Measurements from ENCODE around the gene SAP25.

Gene SAP25

GRCh38 chr7:100595188-100595587 is 21.5 kb upstream of the SAP25 start:
- no peaks in the 10 kb centered on the region for H3K9me3 ChIP-seq (ENCODE audit: control insufficient read depth in 2 of 2, low read length in 2 of 2)
- no peaks in the 10 kb centered on the region for H3K36me3 ChIP-seq (ENCODE audit: control insufficient read depth in 2 of 2, insufficient read depth in 2 of 2, low read length in 2 of 2)
- H3K4me1 ChIP-seq (ENCODE audit: control insufficient read depth in 2 of 2, insufficient read depth in 2 of 2, low read length in 2 of 2) = no peaks in the 10 kb centered on the region
- no peaks in the 10 kb centered on the region for H3K27me3 ChIP-seq (ENCODE audit: control insufficient read depth in 2 of 2, insufficient read depth in 2 of 2, low read length in 2 of 2)
- no peak overlapping the region for H3K4me3 ChIP-seq (ENCODE audit: low read length in 2 of 2)
- H3K27ac ChIP-seq (ENCODE audit: low read depth in 2 of 2, low read length in 2 of 2) = no peak overlapping the region
- no peak overlapping the region for H3K9ac ChIP-seq (ENCODE audit: low read depth in 1 of 2, low read length in 2 of 2)

GRCh38 chr7:100591596-100591995 is 17.9 kb upstream of the SAP25 start:
- H3K4me1 ChIP-seq (ENCODE audit: control insufficient read depth in 2 of 2, insufficient read depth in 2 of 2, low read length in 2 of 2) = peaks cover 0 to 4% of the 10 kb centered on the region in 2 donors
- no peak overlapping the region for H3K9ac ChIP-seq (ENCODE audit: low read depth in 1 of 2, low read length in 2 of 2)
- H3K27me3 ChIP-seq (ENCODE audit: control insufficient read depth in 2 of 2, insufficient read depth in 2 of 2, low read length in 2 of 2) = no peaks in the 10 kb centered on the region
- no peaks in the 10 kb centered on the region for H3K36me3 ChIP-seq (ENCODE audit: control insufficient read depth in 2 of 2, insufficient read depth in 2 of 2, low read length in 2 of 2)
- no peaks in the 10 kb centered on the region for H3K9me3 ChIP-seq (ENCODE audit: control insufficient read depth in 2 of 2, low read length in 2 of 2)
- H3K4me3 ChIP-seq (ENCODE audit: low read length in 2 of 2) = no peak overlapping the region
- no peak overlapping the region for H3K27ac ChIP-seq (ENCODE audit: low read depth in 2 of 2, low read length in 2 of 2)

- H3K4me1 ChIP-seq (ENCODE audit: control insufficient read depth in 2 of 2, insufficient read depth in 2 of 2, low read length in 2 of 2) = peaks cover 0 to 5% of the 10 kb centered on the region in 2 donors
- peak overlapping the region in 1 of 2 donors; percentile 38 for H3K27ac ChIP-seq (ENCODE audit: low read depth in 2 of 2, low read length in 2 of 2)
- H3K4me3 ChIP-seq (ENCODE audit: low read length in 2 of 2) = no peak overlapping the region
- no peak overlapping the region for H3K9ac ChIP-seq (ENCODE audit: low read depth in 1 of 2, low read length in 2 of 2)
- no peaks in the 10 kb centered on the region for H3K27me3 ChIP-seq (ENCODE audit: control insufficient read depth in 2 of 2, insufficient read depth in 2 of 2, low read length in 2 of 2)
- H3K36me3 ChIP-seq (ENCODE audit: control insufficient read depth in 2 of 2, insufficient read depth in 2 of 2, low read length in 2 of 2) = no peaks in the 10 kb centered on the region
- no peaks in the 10 kb centered on the region for H3K9me3 ChIP-seq (ENCODE audit: control insufficient read depth in 2 of 2, low read length in 2 of 2)
These were observed 16.5 kb upstream of the SAP25 start for GRCh38 chr7:100590077-100590737.

GRCh38 chr7:100589341-100589947 is 15.7 kb upstream of the SAP25 start:
- Histone ChIP-seq H3K4me3 (ENCODE audit: low read length in 2 of 2) (no peak overlapping the region), H3K9me3 (ENCODE audit: control insufficient read depth in 2 of 2, low read length in 2 of 2) (no peaks in the 10 kb centered on the region), H3K9ac (ENCODE audit: low read depth in 1 of 2, low read length in 2 of 2) (no peak overlapping the region), H3K36me3 (ENCODE audit: control insufficient read depth in 2 of 2, insufficient read depth in 2 of 2, low read length in 2 of 2) (no peaks in the 10 kb centered on the region), H3K4me1 (ENCODE audit: control insufficient read depth in 2 of 2, insufficient read depth in 2 of 2, low read length in 2 of 2) (peaks cover 8 to 13% of the 10 kb centered on the region in 2 donors), H3K27me3 (ENCODE audit: control insufficient read depth in 2 of 2, insufficient read depth in 2 of 2, low read length in 2 of 2) (no peaks in the 10 kb centered on the region), H3K27ac (ENCODE audit: low read depth in 2 of 2, low read length in 2 of 2) (no peak overlapping the region)

GRCh38 chr7:100588438-100588837 is 14.7 kb upstream of the SAP25 start:
- H3K36me3 ChIP-seq (ENCODE audit: control insufficient read depth in 2 of 2, insufficient read depth in 2 of 2, low read length in 2 of 2) = no peaks in the 10 kb centered on the region
- H3K27ac ChIP-seq (ENCODE audit: low read depth in 2 of 2, low read length in 2 of 2) = no peak overlapping the region
- H3K9ac ChIP-seq (ENCODE audit: low read depth in 1 of 2, low read length in 2 of 2) = no peak overlapping the region
- H3K4me3 ChIP-seq (ENCODE audit: low read length in 2 of 2) = no peak overlapping the region
- H3K9me3 ChIP-seq (ENCODE audit: control insufficient read depth in 2 of 2, low read length in 2 of 2) = no peaks in the 10 kb centered on the region
- no peaks in the 10 kb centered on the region for H3K27me3 ChIP-seq (ENCODE audit: control insufficient read depth in 2 of 2, insufficient read depth in 2 of 2, low read length in 2 of 2)
- H3K4me1 ChIP-seq (ENCODE audit: control insufficient read depth in 2 of 2, insufficient read depth in 2 of 2, low read length in 2 of 2) = peaks cover 16 to 18% of the 10 kb centered on the region in 2 donors

GRCh38 chr7:100586266-100587025 is 12.7 kb upstream of the SAP25 start, which contains the start of gene FBXO24:
Gene FBXO24 (plus strand): TSS chr7:100586328. CDS start chr7:100586626, 298 bp downstream.
- Histone ChIP-seq H3K4me3 (ENCODE audit: low read length in 2 of 2) (peak within 1 kb of the TSS; percentile 91 to 97), H3K9me3 (ENCODE audit: control insufficient read depth in 2 of 2, low read length in 2 of 2) (no peaks in the 10 kb centered on the region), H3K27ac (ENCODE audit: low read depth in 2 of 2, low read length in 2 of 2) (peak within 1 kb of the TSS; percentile 99), H3K36me3 (ENCODE audit: control insufficient read depth in 2 of 2, insufficient read depth in 2 of 2, low read length in 2 of 2) (peaks cover 11% of the 10 kb centered on the region in 2 donors), H3K27me3 (ENCODE audit: control insufficient read depth in 2 of 2, insufficient read depth in 2 of 2, low read length in 2 of 2) (no peaks in the 10 kb centered on the region), H3K9ac (ENCODE audit: low read depth in 1 of 2, low read length in 2 of 2) (peak within 1 kb of the TSS; percentile 88 to 96), H3K4me1 (ENCODE audit: control insufficient read depth in 2 of 2, insufficient read depth in 2 of 2, low read length in 2 of 2) (peaks cover 21 to 30% of the 10 kb centered on the region in 2 donors)

GRCh38 chr7:100585511-100586265 is 12.0 kb upstream of the SAP25 start, which contains the start of gene LRCH4:
Gene LRCH4 (minus strand): TSS chr7:100586129. CDS start chr7:100586100, 29 bp downstream.
- Histone ChIP-seq H3K36me3 (ENCODE audit: control insufficient read depth in 2 of 2, insufficient read depth in 2 of 2, low read length in 2 of 2) (peaks cover 17 to 19% of the 10 kb centered on the region in 2 donors), H3K4me1 (ENCODE audit: control insufficient read depth in 2 of 2, insufficient read depth in 2 of 2, low read length in 2 of 2) (peaks cover 21 to 30% of the 10 kb centered on the region in 2 donors), H3K4me3 (ENCODE audit: low read length in 2 of 2) (peak within 1 kb of the TSS; percentile 91 to 97), H3K27me3 (ENCODE audit: control insufficient read depth in 2 of 2, insufficient read depth in 2 of 2, low read length in 2 of 2) (no peaks in the 10 kb centered on the region), H3K9me3 (ENCODE audit: control insufficient read depth in 2 of 2, low read length in 2 of 2) (no peaks in the 10 kb centered on the region), H3K9ac (ENCODE audit: low read depth in 1 of 2, low read length in 2 of 2) (peak within 1 kb of the TSS; percentile 88 to 96), H3K27ac (ENCODE audit: low read depth in 2 of 2, low read length in 2 of 2) (peak within 1 kb of the TSS; percentile 99)

- H3K36me3 ChIP-seq (ENCODE audit: control insufficient read depth in 2 of 2, insufficient read depth in 2 of 2, low read length in 2 of 2) = peaks cover 25% of the 10 kb centered on the region in 2 donors
- H3K9ac ChIP-seq (ENCODE audit: low read depth in 1 of 2, low read length in 2 of 2) = peak overlapping the region; percentile 88 to 96
- H3K27ac ChIP-seq (ENCODE audit: low read depth in 2 of 2, low read length in 2 of 2) = peak overlapping the region; percentile 99
- H3K4me1 ChIP-seq (ENCODE audit: control insufficient read depth in 2 of 2, insufficient read depth in 2 of 2, low read length in 2 of 2) = peaks cover 21 to 30% of the 10 kb centered on the region in 2 donors
- no peaks in the 10 kb centered on the region for H3K9me3 ChIP-seq (ENCODE audit: control insufficient read depth in 2 of 2, low read length in 2 of 2)
- peak overlapping the region; percentile 91 to 97 for H3K4me3 ChIP-seq (ENCODE audit: low read length in 2 of 2)
- no peaks in the 10 kb centered on the region for H3K27me3 ChIP-seq (ENCODE audit: control insufficient read depth in 2 of 2, insufficient read depth in 2 of 2, low read length in 2 of 2)
These were observed 11.2 kb upstream of the SAP25 start for GRCh38 chr7:100584683-100585510.

- Histone ChIP-seq H3K27me3 (ENCODE audit: control insufficient read depth in 2 of 2, insufficient read depth in 2 of 2, low read length in 2 of 2) (no peaks in the 10 kb centered on the region), H3K9me3 (ENCODE audit: control insufficient read depth in 2 of 2, low read length in 2 of 2) (no peaks in the 10 kb centered on the region), H3K36me3 (ENCODE audit: control insufficient read depth in 2 of 2, insufficient read depth in 2 of 2, low read length in 2 of 2) (peaks cover 30% of the 10 kb centered on the region in 2 donors), H3K4me1 (ENCODE audit: control insufficient read depth in 2 of 2, insufficient read depth in 2 of 2, low read length in 2 of 2) (peaks cover 21 to 30% of the 10 kb centered on the region in 2 donors), H3K4me3 (ENCODE audit: low read length in 2 of 2) (peak overlapping the region; percentile 91 to 97), H3K27ac (ENCODE audit: low read depth in 2 of 2, low read length in 2 of 2) (peak overlapping the region; percentile 99), H3K9ac (ENCODE audit: low read depth in 1 of 2, low read length in 2 of 2) (peak overlapping the region; percentile 88 to 96)
These were observed 10.5 kb upstream of the SAP25 start for GRCh38 chr7:100584054-100584682.

All from mucosa of rectum (tissue), 2 donors.